H1 (cell line): Measurements from ENCODE around the gene RNU4-1. TPM values are rescaled to one million over a fixed set of nuclear protein-coding genes. Genes with fewer than 3 reads are reported as not detected.
"Not testable (repeated sequence)": the region's sequence is repeated elsewhere in the genome, so short reads cannot be mapped to it uniquely, and the experiment has no call there.

Experiments
- CTCF ChIA-PET: fragments of 300-600 bp; sonication (Branson Sonifier 250); formaldehyde crosslinking; loops from one replicate; lab custom pipeline; 2021; ENCODE audit not compliant: partially characterized antibody; lab: Charles Lee
- POLR2A ChIA-PET: fragments of 300-600 bp; sonication (Branson Sonifier 250); formaldehyde crosslinking; loops from one replicate; lab custom pipeline; 2021; ENCODE audit warnings: inconsistent platforms; ENCODE audit not compliant: partially characterized antibody; lab: Charles Lee
- DNase-seq, 2 experiments: peaks; one replicate each; pipeline versions ENCODE4 v3.0.0 to v3.0.0-alpha.2; 2010 to 2022; ENCODE audit warnings: low spot score in 2 of 2, low read depth in 1 of 2, mixed read lengths in 1 of 2
- FAIRE-seq: peaks from 2 replicates; lab custom pipeline; 2011; peaks lifted over from hg19 to GRCh38; lab: Jason Lieb, UNC
- H2AFZ ChIP-seq: 2 replicates; pipeline ENCODE4 v1.8.1; 2012; ENCODE audit warnings: low read length, inconsistent platforms
- H2AK5ac ChIP-seq: 2 replicates; pipeline ENCODE4 v1.6.1; 2013; ENCODE audit warnings: low read depth, low read length
- H2BK120ac ChIP-seq: replicated peaks from 2 replicates; pipeline ENCODE3; 2013; ENCODE audit warnings: low read depth, low read length, inconsistent platforms
- H2BK12ac ChIP-seq: 2 replicates; pipeline ENCODE4 v1.6.1; 2013; ENCODE audit warnings: low read depth, low read length
- H2BK15ac ChIP-seq: 2 replicates; pipeline ENCODE4 v1.6.1; 2013; ENCODE audit warnings: low read length
- H2BK20ac ChIP-seq: 2 replicates; pipeline ENCODE4 v1.6.1; 2013; ENCODE audit warnings: low read length
- H2BK5ac ChIP-seq: 2 replicates; pipeline ENCODE4 v1.6.1; 2013; ENCODE audit warnings: low read depth, low read length
- H3K14ac ChIP-seq: 2 replicates; pipeline ENCODE4 v1.6.1; 2013; ENCODE audit warnings: inconsistent platforms; ENCODE audit not compliant: insufficient read length
- H3K18ac ChIP-seq: 2 replicates; pipeline ENCODE4 v1.6.1; 2013; ENCODE audit warnings: low read length; ENCODE audit errors: extremely low read depth
- H3K23ac ChIP-seq: 2 replicates; pipeline ENCODE4 v1.6.1; 2013; ENCODE audit warnings: inconsistent platforms; ENCODE audit not compliant: insufficient read length
- H3K23me2 ChIP-seq: 2 replicates; pipeline ENCODE4 v1.6.1; 2013; ENCODE audit warnings: low read depth, low read length
- H3K27ac ChIP-seq: 2 replicates; pipeline ENCODE4 v1.6.1; 2011; ENCODE audit warnings: low read depth, low read length, inconsistent platforms
- H3K27me3 ChIP-seq, 4 experiments: replicated peaks in 1 of 4; 1 replicate in 1 of 4; 2 replicates in 3 of 4; pipeline versions ENCODE4 v1.6.1 to v1.8.1; 2011 to 2013; ENCODE audit warnings: low read length in 3 of 4, mild to moderate bottlenecking in 3 of 4, inconsistent platforms in 2 of 4, mixed read lengths in 2 of 4, moderate library complexity in 1 of 4; ENCODE audit not compliant: control insufficient read depth in 3 of 4, insufficient read depth in 3 of 4; ENCODE audit errors: extremely low read depth in 1 of 4
- H3K36me3 ChIP-seq, 4 experiments: 2 replicates each; pipeline versions ENCODE4 v1.6.1 to v1.8.1; 2011 to 2013; ENCODE audit warnings: mild to moderate bottlenecking in 4 of 4, low read length in 3 of 4, moderate library complexity in 2 of 4, control low read depth in 1 of 4, inconsistent platforms in 1 of 4; ENCODE audit not compliant: insufficient read depth in 4 of 4, control insufficient read depth in 2 of 4
- H3K4ac ChIP-seq: replicated peaks from 2 replicates; pipeline ENCODE3; 2013; ENCODE audit warnings: low read length, low read depth, mixed read lengths, inconsistent platforms; ENCODE audit not compliant: insufficient read length
- H3K4me1 ChIP-seq, 4 experiments: replicated peaks in 1 of 4; 1 replicate in 1 of 4; 2 replicates in 3 of 4; pipeline versions ENCODE4 v1.6.1 to v1.8.1; 2011 to 2013; ENCODE audit warnings: low read length in 3 of 4, inconsistent platforms in 2 of 4, mixed read lengths in 1 of 4; ENCODE audit not compliant: insufficient read depth in 4 of 4, control insufficient read depth in 3 of 4
- H3K4me2 ChIP-seq, 2 experiments: 2 replicates each; pipeline versions ENCODE4 v1.6.1 to v1.8.1; 2011 to 2013; ENCODE audit warnings: low read depth in 2 of 2, low read length in 2 of 2, control low read depth in 1 of 2, inconsistent platforms in 1 of 2, mild to moderate bottlenecking in 1 of 2; ENCODE audit not compliant: insufficient read depth in 1 of 2
- H3K4me3 ChIP-seq, 4 experiments: fragments of 200-600, 300-600 bp in 1 of 4; sonication (generic), shearing (Covaris generic), sonication (Bioruptor Twin) in 1 of 4; 2 replicates each; pipeline versions ENCODE4 v1.5.1 to v1.8.1; 2011 to 2016; ENCODE audit warnings: low read length in 4 of 4, low read depth in 3 of 4, control low read depth in 2 of 4, inconsistent platforms in 2 of 4, mild to moderate bottlenecking in 2 of 4, mixed read lengths in 1 of 4, moderate library complexity in 1 of 4; ENCODE audit not compliant: insufficient read depth in 2 of 4; ENCODE audit errors: extremely low read depth in 1 of 4
- H3K56ac ChIP-seq: replicated peaks from 2 replicates; pipeline ENCODE3; 2013; ENCODE audit warnings: low read depth, mild to moderate bottlenecking, mixed read lengths, low read length, inconsistent platforms; ENCODE audit not compliant: insufficient read length
- H3K79me1 ChIP-seq: 2 replicates; pipeline ENCODE4 v1.6.1; 2013; ENCODE audit warnings: low read depth, low read length, control low read depth
- H3K79me2 ChIP-seq, 2 experiments: 2 replicates each; pipeline versions ENCODE4 v1.6.1 to v1.8.1; 2012 to 2013; ENCODE audit warnings: low read length in 2 of 2, mild to moderate bottlenecking in 2 of 2, inconsistent platforms in 1 of 2; ENCODE audit not compliant: insufficient read depth in 2 of 2, control insufficient read depth in 1 of 2
- H3K9ac ChIP-seq, 4 experiments: replicated peaks in 1 of 4; 1 replicate in 1 of 4; 2 replicates in 3 of 4; pipeline versions ENCODE4 v1.6.1 to v1.8.1; 2011 to 2013; ENCODE audit warnings: low read depth in 3 of 4, low read length in 3 of 4, control low read depth in 2 of 4, mild to moderate bottlenecking in 2 of 4, moderate library complexity in 2 of 4, inconsistent platforms in 1 of 4; ENCODE audit errors: extremely low read depth in 1 of 4
- H3K9me3 ChIP-seq, 2 experiments: 2 replicates each; pipeline versions ENCODE4 v1.6.1 to v1.8.1; 2012 to 2013; ENCODE audit warnings: mild to moderate bottlenecking in 2 of 2, moderate library complexity in 2 of 2, control low read depth in 1 of 2, inconsistent platforms in 1 of 2, low read depth in 1 of 2, low read length in 1 of 2, mixed read lengths in 1 of 2; ENCODE audit not compliant: insufficient read depth in 2 of 2
- H4K20me1 ChIP-seq, 2 experiments: replicated peaks in 1 of 2; 2 replicates each; pipeline versions ENCODE3 to v1.8.1; 2011 to 2013; ENCODE audit warnings: inconsistent platforms in 2 of 2, low read length in 2 of 2, mild to moderate bottlenecking in 1 of 2; ENCODE audit not compliant: insufficient read depth in 2 of 2, control insufficient read depth in 1 of 2
- H4K5ac ChIP-seq: 2 replicates; pipeline ENCODE4 v1.6.1; 2013; ENCODE audit warnings: low read length, low read depth, mixed read lengths, inconsistent platforms; ENCODE audit not compliant: insufficient read length
- H4K8ac ChIP-seq: 2 replicates; pipeline ENCODE4 v1.8.0; 2013; ENCODE audit warnings: mild to moderate bottlenecking, moderate library complexity, low read length, inconsistent platforms; ENCODE audit not compliant: insufficient read depth; ENCODE audit errors: extremely low read depth
- H4K91ac ChIP-seq: replicated peaks from 2 replicates; pipeline ENCODE3; 2013; ENCODE audit warnings: low read length, mixed read lengths, inconsistent platforms; ENCODE audit not compliant: insufficient read length
- CTCF ChIP-seq, 3 experiments: IDR thresholded peaks; 1 replicate in 2 of 3; 2 replicates in 1 of 3; pipeline versions ENCODE4 v1.5.1 to v1.6.1; 2011; ENCODE audit warnings: low read length in 3 of 3, mild to moderate bottlenecking in 3 of 3, inconsistent platforms in 2 of 3, low read depth in 1 of 3, moderate library complexity in 1 of 3; ENCODE audit not compliant: insufficient read depth in 1 of 3; ENCODE audit errors: control extremely low read depth in 1 of 3
- RAD21 ChIP-seq, 2 experiments: IDR thresholded peaks in 1 of 2; conservative IDR thresholded peaks in 1 of 2; 2 replicates each; pipeline ENCODE4 v1.6.1; 2011; ENCODE audit warnings: low read depth in 2 of 2, low read length in 2 of 2, improper control_type of control experiment in 1 of 2, inconsistent platforms in 1 of 2, mild to moderate bottlenecking in 1 of 2, moderate library complexity in 1 of 2
- WGBS, 2 experiments: shearing (Covaris generic) in 1 of 2; methylation state at CpG; one replicate each; pipeline versions ENCODE4 v1.1.6 to v1.1.7; 2013 to 2015; ENCODE audit warnings: low lambda C conversion rate in 2 of 2, mixed read lengths in 2 of 2, inconsistent platforms in 1 of 2, low coverage in 1 of 2, missing lambda C conversion rate in 1 of 2; ENCODE audit not compliant: insufficient replicate concordance in 2 of 2, insufficient coverage in 1 of 2, insufficient read length in 1 of 2; ENCODE audit errors: extremely low coverage in 1 of 2, missing lambda C conversion rate in 1 of 2; 5-methylcytosine and 5-hydroxymethylcytosine counted together
- polyA plus RNA-seq, 7 experiments: library from polyadenylated mRNA; depleted of rRNA in 3 of 7; stranded (reverse) in 5 of 7; unstranded in 2 of 7; fragments of >200 nt in 5 of 7; fragments of 200-250 nt in 2 of 7; gene quantifications; 1 replicate in 5 of 7; 2 replicates in 1 of 7; 4 replicates in 1 of 7; pipeline versions ENCODE4 v1.2.1 to v1.2.3, GENCODE V29; 2011 to 2013; ENCODE audit warnings: missing spikeins in 2 of 7, mixed read lengths in 2 of 7
- total RNA-seq: library from RNA; stranded (reverse); fragmentation: NEBNext Ultra II Directional; extraction: Animal tissue kit (Norgen Biotek cat#: 25700); gene quantifications from 2 replicates; pipeline ENCODE4 v1.2.1, GENCODE V29; 2021

RNU4-1 gene
- total and polyA plus RNA-seq, 2 of the 8 experiments (the other 6 are each of a cell fraction or from before 2014, with no cell fraction given), result under 0.01 to 1,424 TPM

DNA sequence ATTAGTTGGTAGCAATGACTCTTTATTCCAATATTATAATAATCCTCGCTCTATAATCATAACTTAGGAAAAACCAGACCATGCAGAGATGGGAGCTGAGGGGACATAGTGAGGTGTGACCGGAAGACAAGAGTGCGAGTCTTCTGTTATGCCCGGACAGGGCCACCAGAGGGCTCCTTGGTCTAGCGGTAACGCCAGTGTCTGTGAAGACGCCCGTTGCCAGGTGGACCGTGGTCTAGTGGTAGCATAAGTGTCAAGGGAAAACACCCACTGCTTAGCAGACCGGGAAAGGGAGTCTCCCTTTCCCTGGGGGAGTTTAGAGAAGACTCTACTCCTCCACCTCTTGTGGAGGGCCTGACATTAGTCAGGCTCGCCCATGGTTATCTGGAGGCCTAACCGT, 42.4 kb upstream of the RNU4-1 start:
- not testable (repeated sequence) for H3K36me3 ChIP-seq, H3K23ac ChIP-seq, H2AK5ac ChIP-seq, H2BK20ac ChIP-seq, H3K23me2 ChIP-seq, H3K56ac ChIP-seq, H3K27me3 ChIP-seq, H3K79me2 ChIP-seq, H3K4me3 ChIP-seq, H3K9ac ChIP-seq, H3K4me1 ChIP-seq, H4K91ac ChIP-seq, H4K8ac ChIP-seq, H3K14ac ChIP-seq, H4K20me1 ChIP-seq, H3K79me1 ChIP-seq, H2BK15ac ChIP-seq, H2AFZ ChIP-seq, H2BK5ac ChIP-seq, H3K4me2 ChIP-seq, FAIRE-seq, H3K27ac ChIP-seq, H3K4ac ChIP-seq, H3K18ac ChIP-seq, H4K5ac ChIP-seq, H2BK120ac ChIP-seq, H2BK12ac ChIP-seq
- peak; percentile 78 to 80 for TF ChIP-seq RAD21 (IDR thresholded peaks at IDR 0.05 in 1 of 2, conservative IDR thresholded peaks at IDR 0.05 in 1 of 2; ENCODE audit: low read depth in 2 of 2, low read length in 2 of 2)
- peak; percentile 69 to 81 (median 76) for TF ChIP-seq CTCF (IDR thresholded peaks at IDR 0.05; ENCODE audit: control extremely low read depth in 1 of 3, insufficient read depth in 1 of 3, low read depth in 1 of 3, low read length in 3 of 3)
- ChIA-PET POLR2A (interaction anchor here (0.6 to 1.7 kb wide), 8 partner anchors 8 to 133 kb away, joined by 3 to 6 read pairs (median 3); partner anchors contain the start of genes PLA2G1B and RNU4-2), CTCF (interaction anchor here (0.7 to 2.1 kb wide), 26 partner anchors 9 to 192 kb away, joined by 3 to 14 read pairs (median 4); partner anchors contain the start of genes PLA2G1B and SRSF9)
- peaks cover 11 to 18% of the 10 kb centered on the region in 2 experiments for H3K9me3 ChIP-seq
- DNase-seq, result peak in 1 of 2 experiments; percentile 88
- WGBS, 2 experiments, result 39% methylated on average over 12 of the region's 12 CpGs; no CpG with 5 or more reads in 1 of the 2 experiments
